ENCODE data around the gene ZNF462. TPM values are rescaled to one million over a fixed set of nuclear protein-coding genes. Genes with fewer than 3 reads are reported as not detected.

The ZNF462 gene
- polyA plus RNA-seq, 1 donor: 12.4 TPM

DNA sequence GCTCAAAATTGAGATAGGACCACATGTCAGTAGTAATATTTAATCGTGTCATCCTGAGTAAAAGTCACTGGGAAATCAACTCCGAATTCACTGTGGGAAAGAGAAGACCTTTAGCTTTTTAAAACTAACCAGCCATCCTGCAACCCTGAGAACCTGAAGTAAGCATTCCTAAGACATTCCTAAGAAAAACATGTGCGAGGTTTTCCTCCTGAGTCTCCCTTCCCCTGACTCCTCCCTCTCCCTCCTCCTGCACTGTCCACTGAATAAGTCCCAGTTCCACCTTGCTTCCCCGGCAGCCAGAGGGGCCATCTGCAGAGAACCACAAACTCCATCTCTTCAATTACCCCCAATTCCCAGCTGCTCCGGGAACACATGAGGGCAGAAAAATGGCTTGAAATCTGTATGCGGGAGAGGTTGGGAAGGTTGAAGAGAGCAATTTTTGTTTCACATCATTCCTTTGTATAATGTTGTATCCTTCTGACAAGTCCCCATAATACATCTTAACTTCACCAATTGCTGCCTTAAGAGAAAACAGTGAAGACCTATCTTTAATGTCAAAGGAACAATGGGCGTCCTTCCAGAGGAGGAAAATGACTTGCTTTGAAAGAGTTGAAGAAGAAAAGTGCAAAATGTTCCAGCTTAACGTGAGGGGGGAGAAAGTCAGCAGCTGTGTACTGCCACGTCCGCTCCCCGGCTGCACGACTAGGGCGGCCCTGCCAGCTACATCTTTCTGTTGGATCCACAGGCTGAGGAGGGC, 186.3 kb downstream of the ZNF462 start:
- no peaks in the 10 kb centered on the region for H3K4me1 ChIP-seq (ENCODE audit: control insufficient read depth, insufficient read depth, low read length)
- no peaks in the 10 kb centered on the region for H3K27me3 ChIP-seq (ENCODE audit: control insufficient read depth, insufficient read depth, low read length)
- H3K27ac ChIP-seq (ENCODE audit: low read length): no peak overlapping the region
- no peak overlapping the region for H3K4me3 ChIP-seq (ENCODE audit: low read length)
- DNase-seq: no peak
- no peaks in the 10 kb centered on the region for H3K9me3 ChIP-seq (ENCODE audit: control insufficient read depth, low read depth, low read length)
- 100% methylated on average over 2 of the region's 13 CpGs for WGBS (ENCODE audit: insufficient coverage, low lambda C conversion rate)
- no peaks in the 10 kb centered on the region for H3K36me3 ChIP-seq (ENCODE audit: control insufficient read depth, insufficient read depth, low read length)

DNA sequence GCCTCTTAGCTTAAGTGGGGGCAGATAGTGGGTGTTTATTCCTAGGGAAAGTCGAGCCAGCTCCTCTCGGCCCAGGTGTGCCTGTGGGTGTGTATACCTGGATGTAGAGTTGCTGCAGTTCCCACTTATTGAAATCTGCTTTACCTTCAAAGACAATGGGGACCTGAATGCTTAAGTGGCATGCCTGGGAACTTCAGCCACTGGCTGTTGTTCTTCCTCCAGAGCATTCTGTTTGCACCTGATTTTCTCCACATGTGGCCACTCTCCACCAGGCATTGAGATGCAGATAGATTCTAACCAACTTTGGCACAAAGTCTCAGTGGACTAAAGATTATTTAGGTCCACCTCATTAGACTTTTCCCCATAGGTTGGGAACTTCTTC, 186.8 kb downstream of the ZNF462 start:
- Histone ChIP-seq H3K9me3 (ENCODE audit: control insufficient read depth, low read depth, low read length) (no peaks in the 10 kb centered on the region), H3K27me3 (ENCODE audit: control insufficient read depth, insufficient read depth, low read length) (no peaks in the 10 kb centered on the region), H3K36me3 (ENCODE audit: control insufficient read depth, insufficient read depth, low read length) (no peaks in the 10 kb centered on the region), H3K4me1 (ENCODE audit: control insufficient read depth, insufficient read depth, low read length) (no peaks in the 10 kb centered on the region), H3K4me3 (ENCODE audit: low read length) (no peak overlapping the region), H3K27ac (ENCODE audit: low read length) (no peak overlapping the region)
- WGBS (ENCODE audit: insufficient coverage, low lambda C conversion rate): no CpG with 5 or more reads among the region's 2 CpGs
- DNase-seq: no peak

DNA sequence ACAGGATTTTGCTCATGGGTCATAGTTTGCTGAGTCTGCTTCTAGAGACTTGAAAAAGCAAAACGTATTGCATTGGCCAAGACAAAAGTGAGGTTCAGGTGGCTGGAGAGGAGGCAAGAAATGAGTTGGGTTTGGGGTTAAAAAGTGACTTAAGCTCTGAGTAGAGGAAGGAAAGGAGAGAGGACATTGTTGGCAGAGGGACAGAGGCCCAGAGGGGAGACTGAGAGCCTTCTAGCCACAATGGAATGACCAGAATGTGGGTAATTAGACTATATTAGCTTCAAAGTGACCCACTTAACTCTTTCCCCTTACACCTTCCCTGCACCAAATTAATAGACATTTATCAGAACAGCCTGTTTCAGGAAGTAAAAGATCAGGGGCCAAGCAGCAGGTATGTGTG, 188.4 kb downstream of the ZNF462 start:
- no peaks in the 10 kb centered on the region for H3K9me3 ChIP-seq (ENCODE audit: control insufficient read depth, low read depth, low read length)
- H3K4me3 ChIP-seq (ENCODE audit: low read length): no peak overlapping the region
- 80% methylated on average over 1 of the region's 1 CpG for WGBS (ENCODE audit: insufficient coverage, low lambda C conversion rate)
- H3K27me3 ChIP-seq (ENCODE audit: control insufficient read depth, insufficient read depth, low read length): no peaks in the 10 kb centered on the region
- no peak for DNase-seq
- H3K27ac ChIP-seq (ENCODE audit: low read length): no peak overlapping the region
- H3K4me1 ChIP-seq (ENCODE audit: control insufficient read depth, insufficient read depth, low read length): no peaks in the 10 kb centered on the region
- no peaks in the 10 kb centered on the region for H3K36me3 ChIP-seq (ENCODE audit: control insufficient read depth, insufficient read depth, low read length)

DNA sequence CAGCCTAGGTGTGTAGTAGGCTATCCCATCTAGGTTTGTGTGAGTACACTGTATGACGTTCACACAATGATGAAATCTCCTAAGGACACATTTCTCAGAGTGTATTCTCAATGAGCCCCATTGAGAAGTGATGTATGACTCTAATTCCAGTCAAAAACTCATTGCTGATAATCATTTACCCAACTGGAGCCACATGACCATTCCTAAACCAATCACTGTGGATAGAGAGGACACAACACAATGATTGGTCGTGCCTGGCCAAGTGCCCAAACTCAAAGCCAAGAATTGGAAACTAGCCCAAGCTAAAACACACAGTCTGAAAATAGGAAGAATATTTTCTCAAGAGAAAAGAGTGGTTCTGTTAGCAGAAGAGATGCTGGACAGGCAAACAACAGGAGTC, 191.2 kb downstream of the ZNF462 start:
- no peak overlapping the region for H3K27ac ChIP-seq (ENCODE audit: low read length)
- no CpG with 5 or more reads among the region's 2 CpGs for WGBS (ENCODE audit: insufficient coverage, low lambda C conversion rate)
- H3K27me3 ChIP-seq (ENCODE audit: control insufficient read depth, insufficient read depth, low read length): no peaks in the 10 kb centered on the region

DNA sequence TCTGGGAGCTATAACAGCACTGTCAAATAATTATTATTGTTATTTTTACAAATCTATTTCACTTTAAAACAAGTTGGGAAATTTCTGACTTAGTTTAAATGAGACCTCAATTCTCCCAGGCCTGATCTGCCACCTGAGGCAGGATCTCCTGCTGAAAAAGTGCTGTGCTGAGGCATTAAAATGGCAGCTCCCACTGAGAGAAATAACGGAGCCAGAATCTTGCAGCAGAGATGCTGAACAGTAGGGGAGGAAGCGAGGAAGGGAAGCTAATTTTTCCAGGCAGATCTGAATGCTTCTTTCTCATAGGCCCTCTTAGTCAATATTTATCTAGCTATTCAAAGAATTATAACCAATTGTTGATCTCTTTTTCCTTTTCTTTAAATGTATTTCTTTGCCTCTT, 196.3 kb downstream of the ZNF462 start:
- no peaks in the 10 kb centered on the region for H3K4me1 ChIP-seq (ENCODE audit: control insufficient read depth, insufficient read depth, low read length)
- H3K27ac ChIP-seq (ENCODE audit: low read length): no peak overlapping the region
- no peaks in the 10 kb centered on the region for H3K36me3 ChIP-seq (ENCODE audit: control insufficient read depth, insufficient read depth, low read length)
- no peaks in the 10 kb centered on the region for H3K9me3 ChIP-seq (ENCODE audit: control insufficient read depth, low read depth, low read length)
- WGBS (ENCODE audit: insufficient coverage, low lambda C conversion rate): 100% methylated on average over 1 of the region's 2 CpGs
- H3K4me3 ChIP-seq (ENCODE audit: low read length): no peak overlapping the region
- DNase-seq: no peak
- no peaks in the 10 kb centered on the region for H3K27me3 ChIP-seq (ENCODE audit: control insufficient read depth, insufficient read depth, low read length)

More for the DNA sequence above, 191.2 kb downstream of the ZNF462 start:
- Histone ChIP-seq H3K4me1 (ENCODE audit: control insufficient read depth, insufficient read depth, low read length) (no peaks in the 10 kb centered on the region), H3K4me3 (ENCODE audit: low read length) (no peak overlapping the region), H3K36me3 (ENCODE audit: control insufficient read depth, insufficient read depth, low read length) (no peaks in the 10 kb centered on the region), H3K9me3 (ENCODE audit: control insufficient read depth, low read depth, low read length) (no peaks in the 10 kb centered on the region)
- DNase-seq: no peak

DNA sequence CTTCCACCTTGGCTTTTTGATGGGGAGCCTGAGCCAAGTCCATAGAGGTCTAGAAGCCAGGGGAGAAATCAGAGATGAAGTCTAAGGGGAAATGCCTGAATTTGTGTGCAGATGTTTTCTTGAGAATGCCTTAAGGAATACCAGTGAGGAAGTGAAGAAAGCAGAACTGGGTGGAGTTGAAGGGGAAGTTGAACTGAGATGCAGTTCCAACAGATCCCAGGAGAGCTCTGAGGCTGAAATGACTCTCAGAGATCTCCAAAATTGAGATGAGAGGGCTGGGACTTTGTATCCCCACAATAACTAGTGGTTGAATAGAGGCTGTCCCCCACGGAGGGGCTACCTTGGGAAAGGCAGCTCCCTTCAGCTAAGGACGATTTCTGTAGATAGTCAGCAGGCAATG, 197.1 kb downstream of the ZNF462 start:
- H3K4me1 ChIP-seq (ENCODE audit: control insufficient read depth, insufficient read depth, low read length): no peaks in the 10 kb centered on the region
- no peak for DNase-seq
- WGBS (ENCODE audit: insufficient coverage, low lambda C conversion rate): no CpG with 5 or more reads among the region's 2 CpGs
- no peaks in the 10 kb centered on the region for H3K9me3 ChIP-seq (ENCODE audit: control insufficient read depth, low read depth, low read length)
- H3K4me3 ChIP-seq (ENCODE audit: low read length): no peak overlapping the region
- H3K27ac ChIP-seq (ENCODE audit: low read length): no peak overlapping the region
- H3K36me3 ChIP-seq (ENCODE audit: control insufficient read depth, insufficient read depth, low read length): no peaks in the 10 kb centered on the region
- H3K27me3 ChIP-seq (ENCODE audit: control insufficient read depth, insufficient read depth, low read length): no peaks in the 10 kb centered on the region

All from large intestine (tissue), 3 donors.